Suprapubic skin (tissue), 3 donors: ENCODE data around the gene CCNI.

ENCODE experiments used
- EP300 ChIP-seq: sonication (generic); formaldehyde crosslinking; IDR thresholded peaks from one replicate; pipeline ENCODE4 v1.6.1; 2017; ENCODE audit warnings: antibody characterized with exemption
- TF ChIP-seq, protein P1 (sequence below), 2 donors: fragments of 200-600 bp in 1 of 2; fragments of 450-650 bp in 1 of 2; sonication (generic) in 1 of 2; IDR thresholded peaks; one replicate each; pipeline ENCODE4 v1.5.1; 2016 to 2019; ENCODE audit warnings: antibody characterized with exemption in 2 of 2, mild to moderate bottlenecking in 1 of 2, moderate library complexity in 1 of 2

DNA sequence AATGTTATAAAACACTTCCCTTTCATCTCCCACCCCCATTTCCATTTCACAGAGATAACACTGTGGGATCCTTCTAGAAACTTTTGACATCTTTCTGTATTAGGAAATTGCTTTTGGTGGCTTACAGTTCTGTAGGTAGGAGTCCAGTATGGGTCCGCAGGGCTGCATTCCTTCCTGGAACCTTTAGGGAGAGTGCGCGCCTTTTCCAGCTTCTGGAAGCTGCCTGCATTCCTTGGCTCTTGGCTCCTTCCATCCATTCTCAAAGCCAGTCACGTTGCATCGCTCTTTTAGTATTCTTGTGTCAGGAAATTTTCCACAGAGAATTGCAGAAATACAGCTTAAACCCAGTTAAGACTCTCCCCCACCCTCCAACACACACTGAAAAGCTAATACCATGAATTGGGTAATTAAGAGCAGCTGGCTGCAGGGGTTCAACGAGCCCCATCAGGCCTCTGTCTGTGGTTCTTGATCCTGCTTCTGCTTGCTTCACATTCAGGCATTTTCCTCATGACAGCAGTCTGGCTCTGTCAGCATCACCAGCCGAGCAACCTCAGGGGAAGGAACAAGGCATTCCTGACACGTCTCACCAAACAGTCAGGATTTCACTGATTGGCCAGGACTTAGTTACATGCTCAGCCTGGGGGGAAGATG is 77.4 kb downstream of the CCNI start:
- TF ChIP-seq EP300, result no peak
- TF ChIP-seq, protein P1, sequence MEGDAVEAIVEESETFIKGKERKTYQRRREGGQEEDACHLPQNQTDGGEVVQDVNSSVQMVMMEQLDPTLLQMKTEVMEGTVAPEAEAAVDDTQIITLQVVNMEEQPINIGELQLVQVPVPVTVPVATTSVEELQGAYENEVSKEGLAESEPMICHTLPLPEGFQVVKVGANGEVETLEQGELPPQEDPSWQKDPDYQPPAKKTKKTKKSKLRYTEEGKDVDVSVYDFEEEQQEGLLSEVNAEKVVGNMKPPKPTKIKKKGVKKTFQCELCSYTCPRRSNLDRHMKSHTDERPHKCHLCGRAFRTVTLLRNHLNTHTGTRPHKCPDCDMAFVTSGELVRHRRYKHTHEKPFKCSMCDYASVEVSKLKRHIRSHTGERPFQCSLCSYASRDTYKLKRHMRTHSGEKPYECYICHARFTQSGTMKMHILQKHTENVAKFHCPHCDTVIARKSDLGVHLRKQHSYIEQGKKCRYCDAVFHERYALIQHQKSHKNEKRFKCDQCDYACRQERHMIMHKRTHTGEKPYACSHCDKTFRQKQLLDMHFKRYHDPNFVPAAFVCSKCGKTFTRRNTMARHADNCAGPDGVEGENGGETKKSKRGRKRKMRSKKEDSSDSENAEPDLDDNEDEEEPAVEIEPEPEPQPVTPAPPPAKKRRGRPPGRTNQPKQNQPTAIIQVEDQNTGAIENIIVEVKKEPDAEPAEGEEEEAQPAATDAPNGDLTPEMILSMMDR (IDR thresholded peaks at IDR 0.05), result no peak
